Neural progenitor cell (in vitro differentiated cells): ENCODE measurements around the gene SLC2A14. TPM values are rescaled to one million over a fixed set of nuclear protein-coding genes. Genes with fewer than 3 reads are reported as not detected.

ENCODE experiments used
- DNase-seq: peaks from one replicate; pipeline ENCODE4 v3.0.0-alpha.2; 2016; ENCODE audit warnings: low spot score
- H2AFZ ChIP-seq: fragments of 200-600 bp; sonication (generic); replicated peaks from 2 replicates; pipeline ENCODE4 v1.6.1; 2016; ENCODE audit warnings: antibody characterized with exemption
- H3F3A ChIP-seq: fragments of 200-600 bp; sonication (generic); 2 replicates; pipeline ENCODE4 v1.6.1; 2016; ENCODE audit warnings: antibody characterized with exemption, low read depth
- H3K27ac ChIP-seq: fragments of 200-600 bp; sonication (generic); 2 replicates; pipeline ENCODE4 v1.5.1; 2016; ENCODE audit warnings: mild to moderate bottlenecking
- H3K27me3 ChIP-seq: fragments of 200-600 bp; sonication (generic); 2 replicates; pipeline ENCODE4 v1.6.1; 2016; ENCODE audit warnings: mild to moderate bottlenecking, moderate library complexity
- H3K36me3 ChIP-seq: fragments of 200-600 bp; sonication (generic); 2 replicates; pipeline ENCODE4 v1.5.1; 2016
- H3K4me1 ChIP-seq: fragments of 200-600 bp; sonication (generic); 2 replicates; pipeline ENCODE4 v1.6.1; 2016; ENCODE audit warnings: mixed run types
- H3K4me2 ChIP-seq: fragments of 200-600 bp; sonication (generic); 2 replicates; pipeline ENCODE4 v1.6.1; 2016
- H3K4me3 ChIP-seq: fragments of 200-600 bp; sonication (generic); 2 replicates; pipeline ENCODE4 v1.5.1; 2016
- H3K79me2 ChIP-seq: fragments of 200-600 bp; sonication (generic); 2 replicates; pipeline ENCODE4 v1.6.1; 2016; ENCODE audit warnings: low read depth
- H3K9ac ChIP-seq: fragments of 200-600 bp; sonication (generic); 2 replicates; pipeline ENCODE4 v1.6.1; 2016
- H3K9me3 ChIP-seq: fragments of 200-600 bp; sonication (generic); 2 replicates; pipeline ENCODE4 v1.5.1; 2016; ENCODE audit warnings: low read depth
- H4K20me1 ChIP-seq: fragments of 200-600 bp; sonication (generic); 2 replicates; pipeline ENCODE4 v1.6.1; 2016; ENCODE audit warnings: low read depth
- H3K27ac Mint-ChIP-seq: 3 replicates; pipeline ENCODE4 v1.8.0; 2021; ENCODE audit warnings: mixed read lengths
- H3K27me3 Mint-ChIP-seq: 2 replicates; pipeline ENCODE4 v1.8.0; 2022; ENCODE audit warnings: low read depth, mild to moderate bottlenecking, inconsistent platforms, moderate library complexity, mixed read lengths; ENCODE audit not compliant: insufficient read depth
- H3K36me3 Mint-ChIP-seq: 3 replicates; pipeline ENCODE4 v1.8.0; 2021; ENCODE audit warnings: mixed read lengths
- H3K4me1 Mint-ChIP-seq: 3 replicates; pipeline ENCODE4 v1.8.0; 2021; ENCODE audit warnings: mixed read lengths
- H3K4me3 Mint-ChIP-seq: 3 replicates; pipeline ENCODE4 v1.8.0; 2021; ENCODE audit warnings: mild to moderate bottlenecking, moderate library complexity, mixed read lengths
- H3K9me3 Mint-ChIP-seq: 3 replicates; pipeline ENCODE4 v1.8.0; 2020; ENCODE audit warnings: mixed read lengths
- EZH2 ChIP-seq: fragments of 200-600 bp; sonication (generic); IDR thresholded peaks from 2 replicates; pipeline ENCODE4 v1.6.1; 2017; ENCODE audit warnings: antibody characterized with exemption, mild to moderate bottlenecking, moderate library complexity
- EZH2phosphoT487 ChIP-seq: fragments of 200-600 bp; sonication (generic); IDR thresholded peaks from 2 replicates; pipeline ENCODE4 v1.6.1; 2017; ENCODE audit warnings: antibody characterized with exemption
- total RNA-seq: library from RNA; depleted of rRNA; stranded (reverse); fragments of >200 nt; gene quantifications from 2 replicates; pipeline ENCODE4 v1.2.3, GENCODE V29; 2015; ENCODE audit warnings: low replicate concordance
- TF ChIP-seq, protein P1 (sequence below): fragments of 200-600 bp; sonication (generic); IDR thresholded peaks from 2 replicates; pipeline ENCODE4 v1.5.1; 2017; ENCODE audit warnings: antibody characterized with exemption, mild to moderate bottlenecking

SLC2A14 gene
- total RNA-seq, 1 donor from 2014 or later: 0.49 TPM

DNA sequence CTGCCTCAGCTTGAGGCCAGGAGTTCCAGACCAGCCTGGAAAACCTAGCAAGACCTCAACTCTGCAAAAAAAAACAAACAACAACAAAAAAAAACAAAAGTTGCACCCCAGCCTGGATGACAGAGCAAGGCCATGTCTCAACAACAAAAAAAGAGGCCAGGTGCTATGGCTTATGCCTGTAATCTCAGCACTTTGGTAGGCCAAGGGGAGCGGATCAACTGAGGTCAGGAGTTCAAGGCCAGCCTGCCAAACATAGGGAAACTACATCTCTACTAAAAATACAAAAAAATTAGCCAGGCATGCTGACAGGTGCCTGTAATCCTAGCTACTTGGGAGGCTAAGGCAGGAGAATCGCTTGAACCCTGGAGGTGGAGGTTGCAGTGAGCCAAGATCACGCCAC lies 6.5 kb upstream of the SLC2A14 start:
- peaks cover 4% of the 10 kb centered on the region for H3K36me3 Mint-ChIP-seq
- Histone ChIP-seq H3K4me1 (no peaks in the 10 kb centered on the region), H3K4me3 (no peak overlapping the region), H4K20me1 (no peaks in the 10 kb centered on the region), H3F3A (peaks cover 6% of the 10 kb centered on the region), H3K36me3 (no peaks in the 10 kb centered on the region), H3K4me2 (no peak overlapping the region), H3K9me3 (no peaks in the 10 kb centered on the region), H3K27me3 (no peaks in the 10 kb centered on the region), H2AFZ (no peak overlapping the region), H3K79me2 (no peaks in the 10 kb centered on the region), H3K9ac (no peak overlapping the region), H3K27ac (no peak overlapping the region)
- peaks cover 4% of the 10 kb centered on the region for H3K4me1 Mint-ChIP-seq
- H3K27me3 Mint-ChIP-seq: peaks cover 4% of the 10 kb centered on the region
- peaks cover 6% of the 10 kb centered on the region for H3K9me3 Mint-ChIP-seq
- TF ChIP-seq EZH2: no peak
- TF ChIP-seq, protein P1, sequence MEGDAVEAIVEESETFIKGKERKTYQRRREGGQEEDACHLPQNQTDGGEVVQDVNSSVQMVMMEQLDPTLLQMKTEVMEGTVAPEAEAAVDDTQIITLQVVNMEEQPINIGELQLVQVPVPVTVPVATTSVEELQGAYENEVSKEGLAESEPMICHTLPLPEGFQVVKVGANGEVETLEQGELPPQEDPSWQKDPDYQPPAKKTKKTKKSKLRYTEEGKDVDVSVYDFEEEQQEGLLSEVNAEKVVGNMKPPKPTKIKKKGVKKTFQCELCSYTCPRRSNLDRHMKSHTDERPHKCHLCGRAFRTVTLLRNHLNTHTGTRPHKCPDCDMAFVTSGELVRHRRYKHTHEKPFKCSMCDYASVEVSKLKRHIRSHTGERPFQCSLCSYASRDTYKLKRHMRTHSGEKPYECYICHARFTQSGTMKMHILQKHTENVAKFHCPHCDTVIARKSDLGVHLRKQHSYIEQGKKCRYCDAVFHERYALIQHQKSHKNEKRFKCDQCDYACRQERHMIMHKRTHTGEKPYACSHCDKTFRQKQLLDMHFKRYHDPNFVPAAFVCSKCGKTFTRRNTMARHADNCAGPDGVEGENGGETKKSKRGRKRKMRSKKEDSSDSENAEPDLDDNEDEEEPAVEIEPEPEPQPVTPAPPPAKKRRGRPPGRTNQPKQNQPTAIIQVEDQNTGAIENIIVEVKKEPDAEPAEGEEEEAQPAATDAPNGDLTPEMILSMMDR: no peak
- TF ChIP-seq EZH2phosphoT487: no peak
- H3K4me3 Mint-ChIP-seq: no peak overlapping the region
- DNase-seq: no peak
- no peak overlapping the region for H3K27ac Mint-ChIP-seq

DNA sequence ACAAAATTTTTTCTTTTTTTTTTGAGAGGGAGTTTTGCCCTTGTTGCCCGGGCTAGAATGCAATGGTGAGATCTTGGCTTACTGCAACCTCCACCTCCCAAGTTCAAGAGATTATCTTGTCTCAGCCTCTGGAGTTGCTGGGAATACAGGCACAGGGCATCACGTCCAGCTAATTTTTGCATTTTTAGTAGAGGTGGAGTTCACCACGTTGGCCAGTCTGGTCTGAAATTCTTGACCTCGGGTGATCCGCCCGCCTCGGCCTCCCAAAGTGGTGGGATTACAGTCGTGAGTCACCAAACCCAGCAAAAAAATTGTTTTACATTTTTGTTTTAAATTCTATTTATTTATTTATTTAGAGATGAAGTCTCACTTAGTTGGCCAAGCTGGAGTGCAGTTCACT lies 4.7 kb upstream of the SLC2A14 start:
- H3K4me2 ChIP-seq: no peak overlapping the region
- peaks cover 4% of the 10 kb centered on the region for H3K4me1 Mint-ChIP-seq
- H3K4me1 ChIP-seq: no peaks in the 10 kb centered on the region
- H3K9ac ChIP-seq: no peak overlapping the region
- peaks cover 9% of the 10 kb centered on the region for H3F3A ChIP-seq
- H3K36me3 ChIP-seq: no peaks in the 10 kb centered on the region
- no peaks in the 10 kb centered on the region for H4K20me1 ChIP-seq
- no peak overlapping the region for H3K27ac ChIP-seq
- H3K4me3 Mint-ChIP-seq: no peak overlapping the region
- TF ChIP-seq EZH2phosphoT487 (no peak), EZH2 (no peak)
- TF ChIP-seq, protein P1: no peak
- H3K36me3 Mint-ChIP-seq: peaks cover 5% of the 10 kb centered on the region
- no peak for DNase-seq
- no peak overlapping the region for H2AFZ ChIP-seq
- no peaks in the 10 kb centered on the region for H3K27me3 ChIP-seq
- H3K4me3 ChIP-seq: no peak overlapping the region
- H3K9me3 Mint-ChIP-seq: peaks cover 11% of the 10 kb centered on the region
- H3K9me3 ChIP-seq: no peaks in the 10 kb centered on the region
- peaks cover 4% of the 10 kb centered on the region for H3K27me3 Mint-ChIP-seq
- H3K27ac Mint-ChIP-seq: no peak overlapping the region
- no peaks in the 10 kb centered on the region for H3K79me2 ChIP-seq

DNA sequence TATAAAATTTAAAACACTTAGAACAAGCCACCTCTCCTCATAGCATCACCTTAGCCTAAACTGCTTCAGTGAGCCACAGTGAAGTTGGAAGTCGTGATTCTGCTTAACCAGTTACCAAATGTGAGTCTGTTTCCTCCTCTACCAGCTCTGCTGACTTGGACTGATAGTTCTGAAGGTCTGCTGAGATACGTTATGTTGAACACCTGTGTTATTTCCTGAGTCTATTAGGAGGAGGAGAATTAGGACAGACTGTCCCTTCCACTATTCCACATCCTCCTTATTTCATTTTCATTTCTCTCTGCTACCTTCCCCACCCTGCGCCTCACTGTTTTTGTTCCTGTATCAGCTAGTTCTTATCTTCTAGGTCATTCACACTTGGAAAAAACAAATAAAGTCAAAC lies 2.4 kb downstream of the SLC2A14 start:
- no peak overlapping the region for H2AFZ ChIP-seq
- no peaks in the 10 kb centered on the region for H4K20me1 ChIP-seq
- H3K4me1 Mint-ChIP-seq: no peaks in the 10 kb centered on the region
- H3K9me3 ChIP-seq: no peaks in the 10 kb centered on the region
- H3K27ac ChIP-seq: no peak overlapping the region
- H3K27me3 ChIP-seq: no peaks in the 10 kb centered on the region
- no peak overlapping the region for H3K4me3 Mint-ChIP-seq
- no peak overlapping the region for H3K4me3 ChIP-seq
- H3K4me2 ChIP-seq: no peak overlapping the region
- TF ChIP-seq, protein P1: no peak
- TF ChIP-seq EZH2phosphoT487 (no peak), EZH2 (no peak)
- H3K36me3 ChIP-seq: no peaks in the 10 kb centered on the region
- peaks cover 5% of the 10 kb centered on the region for H3K9me3 Mint-ChIP-seq
- H3K4me1 ChIP-seq: no peaks in the 10 kb centered on the region
- no peaks in the 10 kb centered on the region for H3K27me3 Mint-ChIP-seq
- no peak overlapping the region for H3K27ac Mint-ChIP-seq
- H3K9ac ChIP-seq: no peak overlapping the region
- DNase-seq: no peak
- H3F3A ChIP-seq: peaks cover 7% of the 10 kb centered on the region
- H3K79me2 ChIP-seq: no peaks in the 10 kb centered on the region
- peaks cover 2% of the 10 kb centered on the region for H3K36me3 Mint-ChIP-seq
